ENCODE measurements around the gene TMEM250.
"Not testable (repeated sequence)": the region's sequence is repeated elsewhere in the genome, so short reads cannot be mapped to it uniquely, and the experiment has no call there.

Gene TMEM250

DNA sequence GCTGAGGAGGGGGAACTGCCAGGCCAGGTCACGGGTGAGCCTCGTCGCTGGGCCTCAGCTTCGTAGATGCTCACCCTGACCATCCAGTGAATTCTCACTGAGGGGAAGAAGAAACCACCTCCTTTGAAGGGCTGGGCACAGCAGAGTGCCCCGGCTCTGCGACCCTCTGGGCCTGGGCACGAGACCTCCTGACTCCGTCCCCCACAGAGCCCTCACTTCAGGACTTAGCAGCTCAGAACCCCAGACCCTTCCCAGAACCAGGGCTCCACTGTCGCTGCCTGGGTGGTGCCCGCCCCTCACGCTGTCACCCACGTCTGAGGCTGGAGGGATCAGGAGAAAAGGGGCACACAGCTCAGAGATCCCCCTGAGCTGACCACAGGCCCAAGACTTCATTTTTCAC lies 34.3 kb upstream of the TMEM250 start:
- ChIA-PET CTCF (no interaction called here), POLR2A (no interaction called here)
- no peak for DNase-seq (ENCODE audit: extremely low spot score)
- no peak for TF ChIP-seq ZNF384 (IDR thresholded peaks at IDR 0.05)
- no peak for TF ChIP-seq FOXA1 (IDR thresholded peaks at IDR 0.05)
- TF ChIP-seq LEF1 (IDR thresholded peaks at IDR 0.05; ENCODE audit: borderline replicate concordance) = no peak
- TF ChIP-seq L3MBTL2 (conservative IDR thresholded peaks at IDR 0.05) = no peak
- TF ChIP-seq FOXK2 (IDR thresholded peaks at IDR 0.05) = no peak
- no peak for TF ChIP-seq HDGF (IDR thresholded peaks at IDR 0.05; ENCODE audit: borderline replicate concordance)

DNA sequence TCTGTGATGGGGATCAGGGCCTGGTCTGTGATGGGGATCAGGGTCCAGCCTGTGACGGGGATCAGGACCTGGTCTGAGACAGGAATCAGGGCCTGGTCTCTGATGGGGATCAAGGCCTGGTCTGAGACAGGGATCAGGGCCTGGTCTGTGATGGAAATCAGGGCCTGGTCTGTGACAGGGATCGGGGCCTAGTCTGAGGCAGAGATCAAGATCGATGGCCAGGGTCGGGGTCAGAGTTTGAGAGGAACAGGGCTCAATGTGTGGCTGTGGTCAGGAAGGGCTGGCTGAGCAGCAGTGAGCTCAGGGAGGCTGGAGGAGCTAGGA lies 33.8 kb upstream of the TMEM250 start:
- no peak for DNase-seq (ENCODE audit: extremely low spot score)
- CTCF ChIA-PET = no interaction called here
- POLR2A ChIA-PET = no interaction called here
- no peak for TF ChIP-seq TARDBP (IDR thresholded peaks at IDR 0.05)

- CTCF ChIA-PET = no interaction called here
- no peak for TF ChIP-seq TARDBP (IDR thresholded peaks at IDR 0.05)
- TF ChIP-seq, protein P1, sequence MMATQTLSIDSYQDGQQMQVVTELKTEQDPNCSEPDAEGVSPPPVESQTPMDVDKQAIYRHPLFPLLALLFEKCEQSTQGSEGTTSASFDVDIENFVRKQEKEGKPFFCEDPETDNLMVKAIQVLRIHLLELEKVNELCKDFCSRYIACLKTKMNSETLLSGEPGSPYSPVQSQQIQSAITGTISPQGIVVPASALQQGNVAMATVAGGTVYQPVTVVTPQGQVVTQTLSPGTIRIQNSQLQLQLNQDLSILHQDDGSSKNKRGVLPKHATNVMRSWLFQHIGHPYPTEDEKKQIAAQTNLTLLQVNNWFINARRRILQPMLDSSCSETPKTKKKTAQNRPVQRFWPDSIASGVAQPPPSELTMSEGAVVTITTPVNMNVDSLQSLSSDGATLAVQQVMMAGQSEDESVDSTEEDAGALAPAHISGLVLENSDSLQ (IDR thresholded peaks at IDR 0.05) = no peak
- no peak for TF ChIP-seq SUZ12 (IDR thresholded peaks at IDR 0.05)
- TF ChIP-seq HDGF (IDR thresholded peaks at IDR 0.05; ENCODE audit: borderline replicate concordance) = no peak
- no peak for TF ChIP-seq ARNT (IDR thresholded peaks at IDR 0.05)
- TF ChIP-seq CTBP1 (IDR thresholded peaks at IDR 0.05; ENCODE audit: borderline replicate concordance) = no peak
- TF ChIP-seq BHLHE40 (IDR thresholded peaks at IDR 0.05; ENCODE audit: borderline replicate concordance) = no peak
- TF ChIP-seq SP1 (IDR thresholded peaks at IDR 0.05) = no peak
- TF ChIP-seq FOXM1 (IDR thresholded peaks at IDR 0.05; ENCODE audit: borderline replicate concordance) = no peak
- DNase-seq (ENCODE audit: extremely low spot score) = no peak
- POLR2A ChIA-PET = no interaction called here
Measured at GRCh38 chr9:136151848-136152542, 33.3 kb upstream of the TMEM250 start.

DNA sequence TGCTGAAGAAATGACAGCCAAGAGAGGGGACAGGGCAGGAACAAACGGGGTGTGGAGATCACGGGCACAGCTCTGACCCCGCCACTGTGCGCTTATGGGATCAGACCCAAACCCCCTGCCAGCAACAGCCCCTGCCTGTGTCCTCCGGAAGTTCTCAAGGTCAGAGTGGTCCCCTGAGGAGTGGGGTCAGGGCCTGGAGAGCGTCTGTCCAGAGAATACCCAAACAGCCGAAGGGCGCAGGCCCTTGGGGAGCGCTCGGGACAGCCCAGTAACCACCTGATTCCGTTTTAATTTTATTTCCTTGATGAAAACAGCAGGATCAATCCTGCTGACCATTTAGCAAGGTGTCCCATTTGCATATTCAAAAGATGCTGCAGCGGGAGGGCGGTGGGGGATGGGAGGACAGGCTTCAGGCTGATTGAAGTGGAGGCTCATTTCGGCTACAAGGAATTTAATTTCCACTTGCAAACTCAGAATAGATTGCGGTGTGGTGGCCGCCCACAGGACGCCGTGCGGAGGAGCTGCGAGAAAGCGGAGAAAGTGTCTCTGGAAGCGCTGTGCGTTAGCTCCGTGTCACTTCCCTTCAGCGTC lies 32.6 kb upstream of the TMEM250 start:
- TF ChIP-seq CTBP1 (IDR thresholded peaks at IDR 0.05; ENCODE audit: borderline replicate concordance) (no peak), SP1 (IDR thresholded peaks at IDR 0.05) (no peak), BHLHE40 (IDR thresholded peaks at IDR 0.05; ENCODE audit: borderline replicate concordance) (no peak), TARDBP (IDR thresholded peaks at IDR 0.05) (no peak), SUZ12 (IDR thresholded peaks at IDR 0.05) (no peak), HDGF (IDR thresholded peaks at IDR 0.05; ENCODE audit: borderline replicate concordance) (no peak), FOXA1 (IDR thresholded peaks at IDR 0.05) (no peak), FOXK2 (IDR thresholded peaks at IDR 0.05) (no peak)
- no peak for DNase-seq (ENCODE audit: extremely low spot score)
- CTCF ChIA-PET = no interaction called here
- POLR2A ChIA-PET = no interaction called here

DNA sequence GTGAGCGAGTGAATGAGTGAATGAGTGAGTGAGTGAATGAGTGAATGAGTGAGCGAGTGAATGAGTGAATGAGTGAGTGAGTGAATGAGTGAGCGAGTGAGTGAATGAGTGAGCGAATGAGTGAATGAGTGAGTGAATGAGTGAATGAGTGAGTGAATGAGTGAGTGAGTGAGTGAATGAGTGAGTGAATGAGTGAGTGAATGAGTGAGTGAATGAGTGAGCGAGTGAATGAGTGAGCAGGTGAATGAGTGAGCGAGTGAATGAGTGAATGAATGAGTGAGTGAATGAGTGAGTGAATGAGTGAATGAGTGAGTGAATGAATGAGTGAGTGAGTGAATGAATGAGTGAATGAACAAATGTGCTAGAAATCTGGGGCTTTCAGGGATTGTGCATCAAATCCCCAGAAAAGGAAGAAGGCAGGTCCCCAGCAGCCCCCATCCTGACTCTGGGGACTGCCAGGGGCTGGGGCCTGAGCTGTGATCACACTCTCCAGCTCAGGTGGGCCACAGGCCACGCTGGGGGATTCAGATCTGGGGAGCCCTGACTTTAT lies 32.1 kb upstream of the TMEM250 start:
- DNase-seq (ENCODE audit: extremely low spot score); CTCF ChIA-PET; POLR2A ChIA-PET: not testable (repeated sequence)

- no peak for DNase-seq (ENCODE audit: extremely low spot score)
- CTCF ChIA-PET = no interaction called here
- TF ChIP-seq BHLHE40 (IDR thresholded peaks at IDR 0.05; ENCODE audit: borderline replicate concordance) (no peak), L3MBTL2 (conservative IDR thresholded peaks at IDR 0.05) (no peak), FOXM1 (IDR thresholded peaks at IDR 0.05; ENCODE audit: borderline replicate concordance) (no peak), FOXK2 (IDR thresholded peaks at IDR 0.05) (no peak), ELF4 (IDR thresholded peaks at IDR 0.05) (no peak), NFRKB (IDR thresholded peaks at IDR 0.05) (no peak), TARDBP (IDR thresholded peaks at IDR 0.05) (no peak), SP1 (IDR thresholded peaks at IDR 0.05) (no peak), FOXA1 (IDR thresholded peaks at IDR 0.05) (no peak), ARNT (IDR thresholded peaks at IDR 0.05) (no peak), LEF1 (IDR thresholded peaks at IDR 0.05; ENCODE audit: borderline replicate concordance) (no peak), HDGF (IDR thresholded peaks at IDR 0.05; ENCODE audit: borderline replicate concordance) (no peak), SUZ12 (IDR thresholded peaks at IDR 0.05) (no peak)
- TF ChIP-seq, protein P1 (IDR thresholded peaks at IDR 0.05) = no peak
- POLR2A ChIA-PET = no interaction called here
Measured at GRCh38 chr9:136149853-136150252, 31.2 kb upstream of the TMEM250 start.

GRCh38 chr9:136149337-136149736 lies 30.7 kb upstream of the TMEM250 start:
- ChIA-PET CTCF (no interaction called here), POLR2A (no interaction called here)
- TF ChIP-seq NFRKB (IDR thresholded peaks at IDR 0.05) (no peak), LEF1 (IDR thresholded peaks at IDR 0.05; ENCODE audit: borderline replicate concordance) (no peak), TARDBP (IDR thresholded peaks at IDR 0.05) (no peak), HDGF (IDR thresholded peaks at IDR 0.05; ENCODE audit: borderline replicate concordance) (no peak), BHLHE40 (IDR thresholded peaks at IDR 0.05; ENCODE audit: borderline replicate concordance) (no peak), FOXK2 (IDR thresholded peaks at IDR 0.05) (no peak), FOXM1 (IDR thresholded peaks at IDR 0.05; ENCODE audit: borderline replicate concordance) (no peak), L3MBTL2 (conservative IDR thresholded peaks at IDR 0.05) (no peak), ARNT (IDR thresholded peaks at IDR 0.05) (no peak), SP1 (IDR thresholded peaks at IDR 0.05) (no peak)
- TF ChIP-seq, protein P1 (IDR thresholded peaks at IDR 0.05) = no peak
- no peak for DNase-seq (ENCODE audit: extremely low spot score)

All from HEK293T (cell line).